Smooth muscle cell (in vitro differentiated cells): ENCODE results near the gene ADGRD1. TPM values are rescaled to one million over a fixed set of nuclear protein-coding genes. Genes with fewer than 3 reads are reported as not detected.

Experiments used
- DNase-seq: peaks from one replicate; lab custom pipeline; 2025; ENCODE audit not compliant: unreplicated experiment; lab: John Stamatoyannopoulos, UW
- H2AFZ ChIP-seq: fragments of 200-600 bp; sonication (generic); 2 replicates; pipeline ENCODE4 v1.6.0; 2016; ENCODE audit warnings: antibody characterized with exemption, low read depth, mild to moderate bottlenecking
- H3F3A ChIP-seq: fragments of 200-600 bp; sonication (generic); 2 replicates; pipeline ENCODE4 v1.6.0; 2017; ENCODE audit warnings: antibody characterized with exemption, low read depth
- H3K27ac ChIP-seq: fragments of 200-600 bp; sonication (generic); 2 replicates; pipeline ENCODE4 v1.5.1; 2016; ENCODE audit warnings: low read depth, mild to moderate bottlenecking
- H3K27me3 ChIP-seq: fragments of 200-600 bp; sonication (generic); 2 replicates; pipeline ENCODE4 v1.6.1; 2016; ENCODE audit warnings: low read depth, mild to moderate bottlenecking
- H3K36me3 ChIP-seq: fragments of 200-600 bp; sonication (generic); 2 replicates; pipeline ENCODE4 v1.5.1; 2016; ENCODE audit warnings: low read depth
- H3K4me1 ChIP-seq: fragments of 200-600 bp; sonication (generic); 2 replicates; pipeline ENCODE4 v1.5.1; 2016; ENCODE audit warnings: low read depth
- H3K4me2 ChIP-seq: fragments of 200-600 bp; sonication (generic); 2 replicates; pipeline ENCODE4 v1.6.0; 2016; ENCODE audit warnings: mild to moderate bottlenecking
- H3K4me3 ChIP-seq: fragments of 200-600 bp; sonication (generic); 2 replicates; pipeline ENCODE4 v1.5.1; 2016; ENCODE audit warnings: mild to moderate bottlenecking
- H3K79me2 ChIP-seq: fragments of 200-600 bp; sonication (generic); 2 replicates; pipeline ENCODE4 v1.6.0; 2016; ENCODE audit warnings: low read depth, mild to moderate bottlenecking
- H3K9ac ChIP-seq: fragments of 200-600 bp; sonication (generic); 2 replicates; pipeline ENCODE4 v1.6.0; 2016; ENCODE audit warnings: low read depth
- H3K9me3 ChIP-seq: fragments of 200-600 bp; sonication (generic); replicated peaks from 2 replicates; pipeline ENCODE4 v1.5.1; 2016; ENCODE audit warnings: low read depth
- H4K20me1 ChIP-seq: fragments of 200-600 bp; sonication (generic); 2 replicates; pipeline ENCODE4 v1.6.0; 2016; ENCODE audit warnings: low read depth
- CTCF ChIP-seq: fragments of 200-600 bp; sonication (generic); IDR thresholded peaks from 2 replicates; pipeline ENCODE4 v1.5.1; 2017; ENCODE audit warnings: borderline replicate concordance, mild to moderate bottlenecking, antibody characterized with exemption; ENCODE audit not compliant: insufficient read depth, poor library complexity, severe bottlenecking
- WGBS: methylation state at CpG from one replicate; pipeline ENCODE4 v1.1.7; 2016; ENCODE audit warnings: low lambda C conversion rate; 5-methylcytosine and 5-hydroxymethylcytosine counted together
- polyA plus RNA-seq: library from polyadenylated mRNA; unstranded; fragments of >200 nt; fragmentation: Nextera tagmentation; extraction: Ambion mirVana; gene quantifications from 2 replicates; pipeline ENCODE4 v1.2.1, GENCODE V29; 2016
- total RNA-seq: library from RNA; depleted of rRNA; stranded (reverse); fragments of >200 nt; gene quantifications from 2 replicates; pipeline ENCODE4 v1.2.3, GENCODE V29; 2014

The ADGRD1 gene
- total and polyA plus RNA-seq, 2 experiments from 2014 or later, result 0.14 TPM; not detected in 1

DNA sequence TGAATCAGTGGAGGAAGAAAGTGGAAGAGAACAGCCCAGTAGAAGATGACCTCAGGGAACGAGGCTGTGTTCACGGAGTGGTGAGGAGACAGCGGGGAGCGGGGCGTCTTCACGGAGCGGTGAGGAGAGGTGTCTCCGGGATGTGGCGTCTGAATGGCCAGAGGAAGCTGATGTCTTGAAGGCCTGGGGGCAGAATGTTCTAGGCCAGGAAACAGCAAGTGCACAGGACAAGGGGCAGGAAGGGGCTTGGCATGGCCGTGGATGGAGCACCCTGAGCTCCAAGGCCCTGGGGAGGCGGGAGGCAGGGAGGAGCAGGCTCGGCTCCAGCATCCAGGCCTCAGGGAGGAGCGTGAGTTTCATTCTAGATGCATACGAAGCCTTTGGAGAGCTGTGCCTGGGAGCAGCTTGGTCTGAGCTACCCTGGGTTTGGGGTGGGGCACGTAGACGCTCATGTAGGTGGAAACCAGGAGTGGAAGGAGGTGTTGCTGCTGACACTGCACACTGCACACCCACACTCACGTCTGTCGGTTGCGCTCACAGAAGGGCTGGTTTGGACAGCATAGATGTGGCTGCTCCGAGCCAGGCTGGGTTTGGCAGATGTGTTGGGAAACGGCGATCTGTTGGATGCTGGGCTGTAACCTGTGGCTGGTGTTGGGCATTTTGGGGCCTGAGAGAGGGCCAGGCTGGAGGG is 131.6 kb downstream of the ADGRD1 start:
- no peak overlapping the region for H3K9ac ChIP-seq
- no peaks in the 10 kb centered on the region for H3F3A ChIP-seq
- H3K9me3 ChIP-seq, result no peaks in the 10 kb centered on the region
- H3K4me2 ChIP-seq, result no peak overlapping the region
- no peaks in the 10 kb centered on the region for H3K4me1 ChIP-seq
- no peak for TF ChIP-seq CTCF
- H2AFZ ChIP-seq, result no peak overlapping the region
- no peaks in the 10 kb centered on the region for H3K36me3 ChIP-seq
- H3K27me3 ChIP-seq, result no peaks in the 10 kb centered on the region
- no peaks in the 10 kb centered on the region for H3K79me2 ChIP-seq
- WGBS, result 85% methylated on average over 22 of the region's 22 CpGs
- DNase-seq, result no peak
- no peak overlapping the region for H3K4me3 ChIP-seq
- no peaks in the 10 kb centered on the region for H4K20me1 ChIP-seq
- no peak overlapping the region for H3K27ac ChIP-seq

DNA sequence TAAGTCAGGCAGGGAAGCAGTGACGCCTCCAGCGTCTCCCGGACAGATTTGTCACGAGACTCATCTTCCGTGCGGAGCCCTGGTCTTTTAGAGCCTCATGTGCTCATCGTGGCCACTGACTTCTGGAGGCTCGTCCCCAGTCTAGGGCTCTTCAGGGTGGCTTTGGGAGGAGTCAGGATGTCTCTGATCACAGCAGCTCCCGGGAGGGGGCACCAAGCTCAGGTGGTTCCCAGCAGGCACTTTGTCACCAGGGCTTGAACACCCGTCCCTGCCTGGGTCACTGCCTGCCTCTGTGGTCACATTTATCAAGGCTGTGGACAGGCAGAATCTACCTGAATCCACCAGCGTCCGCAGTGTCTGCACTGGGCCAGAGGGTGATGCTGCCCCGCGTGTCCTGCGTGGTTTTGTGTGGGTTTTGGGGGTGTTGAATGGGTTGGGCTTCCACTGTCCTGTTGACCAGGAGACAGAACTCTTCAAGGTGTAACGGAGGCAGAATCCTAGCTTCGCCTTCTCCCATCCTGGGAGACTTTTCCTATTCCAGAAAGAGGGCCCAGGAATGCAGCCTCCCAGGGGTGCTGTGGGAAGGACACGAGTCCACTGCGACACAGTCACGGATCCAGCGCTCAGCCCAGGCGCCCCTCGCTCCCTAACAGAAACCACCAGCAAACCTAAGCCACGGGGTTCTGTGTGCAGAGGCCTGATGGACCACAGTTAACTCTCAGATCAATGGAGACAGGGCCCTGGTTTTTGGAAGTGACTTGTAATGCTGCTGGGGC is 132.3 kb downstream of the ADGRD1 start:
- WGBS, result 92% methylated on average over 24 of the region's 24 CpGs
- H3K4me1 ChIP-seq, result no peaks in the 10 kb centered on the region
- TF ChIP-seq CTCF, result no peak
- no peaks in the 10 kb centered on the region for H4K20me1 ChIP-seq
- H3K9ac ChIP-seq, result no peak overlapping the region
- no peaks in the 10 kb centered on the region for H3K79me2 ChIP-seq
- no peak overlapping the region for H3K4me2 ChIP-seq
- H3K27ac ChIP-seq, result no peak overlapping the region
- no peak overlapping the region for H3K4me3 ChIP-seq
- H3K9me3 ChIP-seq, result no peaks in the 10 kb centered on the region
- no peaks in the 10 kb centered on the region for H3F3A ChIP-seq
- no peaks in the 10 kb centered on the region for H3K36me3 ChIP-seq
- no peaks in the 10 kb centered on the region for H3K27me3 ChIP-seq
- DNase-seq, result no peak
- H2AFZ ChIP-seq, result no peak overlapping the region

GRCh38 chr12:131087302-131087818 is 133.7 kb downstream of the ADGRD1 start:
- H4K20me1 ChIP-seq, result no peaks in the 10 kb centered on the region
- no peaks in the 10 kb centered on the region for H3K36me3 ChIP-seq
- H2AFZ ChIP-seq, result no peak overlapping the region
- no peaks in the 10 kb centered on the region for H3K9me3 ChIP-seq
- H3K27ac ChIP-seq, result no peak overlapping the region
- no peak for TF ChIP-seq CTCF
- no peaks in the 10 kb centered on the region for H3K27me3 ChIP-seq
- no peak overlapping the region for H3K4me3 ChIP-seq
- DNase-seq, result no peak
- no peaks in the 10 kb centered on the region for H3K79me2 ChIP-seq
- no peak overlapping the region for H3K9ac ChIP-seq
- no peak overlapping the region for H3K4me2 ChIP-seq
- WGBS, result 94% methylated on average over 24 of the region's 24 CpGs
- H3F3A ChIP-seq, result no peaks in the 10 kb centered on the region
- H3K4me1 ChIP-seq, result no peaks in the 10 kb centered on the region
